ENCODE measurements around the gene PIK3CA. TPM values are rescaled to one million over a fixed set of nuclear protein-coding genes. Genes with fewer than 3 reads are reported as not detected.
"Not testable (repeated sequence)": the region's sequence is repeated elsewhere in the genome, so short reads cannot be mapped to it uniquely, and the experiment has no call there.

The PIK3CA gene
- polyA plus RNA-seq, 3 donors: 7.4 to 9.5 (median 9.4) TPM

GRCh38 chr3:179272385-179272784, 124.2 kb downstream of the PIK3CA start:
- Histone ChIP-seq H3K79me2 (ENCODE audit: insufficient read depth, low read length) (no peaks in the 10 kb centered on the region), H3K4me3 (replicated peaks in 1 of 3; ENCODE audit: low read depth in 2 of 3, low read length in 3 of 3) (no peak overlapping the region), H3K4me2 (replicated peaks; ENCODE audit: extremely low read depth, low read length, poor library complexity, severe bottlenecking) (no peak overlapping the region), H3K27me3 (ENCODE audit: control insufficient read depth in 2 of 2, insufficient read depth in 2 of 2, low read length in 2 of 2) (no peaks in the 10 kb centered on the region), H4K20me1 (ENCODE audit: insufficient read depth, low read length) (no peaks in the 10 kb centered on the region), H3K9ac (ENCODE audit: insufficient read depth, low read length, poor library complexity, severe bottlenecking) (no peak overlapping the region), H3K36me3 (replicated peaks in 1 of 2; ENCODE audit: control insufficient read depth in 1 of 2, insufficient read depth in 2 of 2, low read length in 2 of 2) (no peaks in the 10 kb centered on the region), H2AFZ (ENCODE audit: insufficient read depth, low read depth, low read length, poor library complexity, severe bottlenecking) (no peak overlapping the region), H3K9me3 (replicated peaks in 1 of 2; ENCODE audit: control insufficient read depth in 1 of 2, insufficient read depth in 1 of 2, low read length in 2 of 2) (no peaks in the 10 kb centered on the region), H3K4me1 (ENCODE audit: control insufficient read depth in 1 of 2, insufficient read depth in 2 of 2, low read length in 2 of 2) (no peaks in the 10 kb centered on the region), H3K27ac (ENCODE audit: low read depth in 1 of 2, low read length in 2 of 2) (no peak overlapping the region)
- Mint-ChIP-seq H3K27ac (no peak overlapping the region), H3K4me1 (peaks cover 3% of the 10 kb centered on the region), H3K4me3 (no peak overlapping the region), H3K36me3 (no peaks in the 10 kb centered on the region), H3K9me3 (no peaks in the 10 kb centered on the region), H3K27me3 (ENCODE audit: low read depth in 3 of 3) (peaks cover 0 to 4% (median 2%) of the 10 kb centered on the region in 3 donors)
- intact Hi-C loops (cut with micrococcal nuclease): no loop called here
- no peak for DNase-seq
- WGBS (ENCODE audit: insufficient coverage): no CpG with 5 or more reads among the region's 3 CpGs
- no peak for TF ChIP-seq CTCF (IDR thresholded peaks at IDR 0.05)

- H3K27ac ChIP-seq (ENCODE audit: low read depth in 1 of 2, low read length in 2 of 2); intact Hi-C loops (cut with micrococcal nuclease); H3K36me3 ChIP-seq (replicated peaks in 1 of 2; ENCODE audit: control insufficient read depth in 1 of 2, insufficient read depth in 2 of 2, low read length in 2 of 2); H3K27me3 Mint-ChIP-seq (ENCODE audit: low read depth in 3 of 3); H3K36me3 Mint-ChIP-seq; H2AFZ ChIP-seq (ENCODE audit: insufficient read depth, low read depth, low read length, poor library complexity, severe bottlenecking); H3K27me3 ChIP-seq (ENCODE audit: control insufficient read depth in 2 of 2, insufficient read depth in 2 of 2, low read length in 2 of 2); H3K4me1 ChIP-seq (ENCODE audit: control insufficient read depth in 1 of 2, insufficient read depth in 2 of 2, low read length in 2 of 2); H4K20me1 ChIP-seq (ENCODE audit: insufficient read depth, low read length); H3K4me2 ChIP-seq (replicated peaks; ENCODE audit: extremely low read depth, low read length, poor library complexity, severe bottlenecking); H3K9ac ChIP-seq (ENCODE audit: insufficient read depth, low read length, poor library complexity, severe bottlenecking); H3K79me2 ChIP-seq (ENCODE audit: insufficient read depth, low read length); H3K4me3 Mint-ChIP-seq; H3K9me3 ChIP-seq (replicated peaks in 1 of 2; ENCODE audit: control insufficient read depth in 1 of 2, insufficient read depth in 1 of 2, low read length in 2 of 2); H3K4me3 ChIP-seq (replicated peaks in 1 of 3; ENCODE audit: low read depth in 2 of 3, low read length in 3 of 3); DNase-seq; H3K9me3 Mint-ChIP-seq; H3K4me1 Mint-ChIP-seq: not testable (repeated sequence)
- WGBS (ENCODE audit: insufficient coverage): no CpG with 5 or more reads among the region's 2 CpGs
- peak overlapping the region in 1 of 7 donors; percentile 40 for H3K27ac Mint-ChIP-seq
These were observed 126.3 kb downstream of the PIK3CA start for GRCh38 chr3:179274434-179274833.

Measured in CD14-positive monocyte (primary cell).